Measurements from ENCODE around the gene VGLL3. TPM values are rescaled to one million over a fixed set of nuclear protein-coding genes. Genes with fewer than 3 reads are reported as not detected.

Gene VGLL3
- total RNA-seq, 3 donors from 2014 or later: 1.5 to 30.5 (median 6.3) TPM

GRCh38 chr3:86969500-86970189 lies 21.3 kb downstream of the VGLL3 start:
- Histone ChIP-seq H3K4me3 (no peak overlapping the region), H3K36me3 (ENCODE audit: low read depth) (no peaks in the 10 kb centered on the region), H3K9me3 (no peaks in the 10 kb centered on the region), H3K4me1 (ENCODE audit: low read depth) (no peaks in the 10 kb centered on the region)
- intact Hi-C loops (cut with DNase I, micrococcal nuclease): no loop called here
- ATAC-seq (peak; percentile 36), DNase-seq (peak in 1 of 3 donors; percentile 67)
- TF ChIP-seq CTCF (IDR thresholded peaks at IDR 0.05): peak; percentile 26

GRCh38 chr3:86968244-86968932 lies 22.6 kb downstream of the VGLL3 start:
- intact Hi-C loops (cut with DNase I, micrococcal nuclease): no loop called here
- no peak for TF ChIP-seq CTCF (IDR thresholded peaks at IDR 0.05)
- Histone ChIP-seq H3K36me3 (ENCODE audit: low read depth) (no peaks in the 10 kb centered on the region), H3K9me3 (no peaks in the 10 kb centered on the region), H3K4me1 (ENCODE audit: low read depth) (no peaks in the 10 kb centered on the region), H3K4me3 (no peak overlapping the region)
- ATAC-seq (no peak), DNase-seq (no peak)

- no peak for TF ChIP-seq CTCF (IDR thresholded peaks at IDR 0.05)
- DNase-seq (no peak), ATAC-seq (no peak)
- Histone ChIP-seq H3K4me1 (ENCODE audit: low read depth) (no peaks in the 10 kb centered on the region), H3K4me3 (no peak overlapping the region), H3K36me3 (ENCODE audit: low read depth) (no peaks in the 10 kb centered on the region), H3K9me3 (no peaks in the 10 kb centered on the region)
- intact Hi-C loops (cut with DNase I, micrococcal nuclease): no loop called here
Measured at GRCh38 chr3:86967062-86967461, 23.9 kb downstream of the VGLL3 start.

GRCh38 chr3:86965166-86965565 lies 25.8 kb downstream of the VGLL3 start:
- ATAC-seq: no peak
- H3K4me1 ChIP-seq (ENCODE audit: low read depth): no peaks in the 10 kb centered on the region
- no peak for DNase-seq
- no peak for TF ChIP-seq CTCF (IDR thresholded peaks at IDR 0.05)
- no peaks in the 10 kb centered on the region for H3K9me3 ChIP-seq
- H3K36me3 ChIP-seq (ENCODE audit: low read depth): no peaks in the 10 kb centered on the region
- intact Hi-C loops (cut with DNase I, micrococcal nuclease): no loop called here
- no peak overlapping the region for H3K4me3 ChIP-seq

- intact Hi-C loops (cut with DNase I, micrococcal nuclease): no loop called here
- Histone ChIP-seq H3K4me3 (no peak overlapping the region), H3K36me3 (ENCODE audit: low read depth) (no peaks in the 10 kb centered on the region), H3K9me3 (no peaks in the 10 kb centered on the region), H3K4me1 (ENCODE audit: low read depth) (no peaks in the 10 kb centered on the region)
- no peak for TF ChIP-seq CTCF (IDR thresholded peaks at IDR 0.05)
- DNase-seq (no peak), ATAC-seq (no peak)
Measured at GRCh38 chr3:86963611-86964010, 27.3 kb downstream of the VGLL3 start.
